Stimulated activated CD4-positive, alpha-beta T cell treated with anti-CD3 and anti-CD28 coated beads, Interleukin-12 subunit alpha, Interleukin-12 subunit beta, amount 100 ng/mL, for 24 hours (primary cell): ENCODE data around the gene ADCY4.

ENCODE experiments used
- DNase-seq, 2 experiments: peaks; one replicate each; pipeline ENCODE4 v3.0.0-alpha.2; 2020; ENCODE audit warnings: low read depth in 2 of 2

The ADCY4 gene

GRCh38 chr14:24298892-24299254, 36.0 kb downstream of the ADCY4 start:
- no peak for DNase-seq

DNA sequence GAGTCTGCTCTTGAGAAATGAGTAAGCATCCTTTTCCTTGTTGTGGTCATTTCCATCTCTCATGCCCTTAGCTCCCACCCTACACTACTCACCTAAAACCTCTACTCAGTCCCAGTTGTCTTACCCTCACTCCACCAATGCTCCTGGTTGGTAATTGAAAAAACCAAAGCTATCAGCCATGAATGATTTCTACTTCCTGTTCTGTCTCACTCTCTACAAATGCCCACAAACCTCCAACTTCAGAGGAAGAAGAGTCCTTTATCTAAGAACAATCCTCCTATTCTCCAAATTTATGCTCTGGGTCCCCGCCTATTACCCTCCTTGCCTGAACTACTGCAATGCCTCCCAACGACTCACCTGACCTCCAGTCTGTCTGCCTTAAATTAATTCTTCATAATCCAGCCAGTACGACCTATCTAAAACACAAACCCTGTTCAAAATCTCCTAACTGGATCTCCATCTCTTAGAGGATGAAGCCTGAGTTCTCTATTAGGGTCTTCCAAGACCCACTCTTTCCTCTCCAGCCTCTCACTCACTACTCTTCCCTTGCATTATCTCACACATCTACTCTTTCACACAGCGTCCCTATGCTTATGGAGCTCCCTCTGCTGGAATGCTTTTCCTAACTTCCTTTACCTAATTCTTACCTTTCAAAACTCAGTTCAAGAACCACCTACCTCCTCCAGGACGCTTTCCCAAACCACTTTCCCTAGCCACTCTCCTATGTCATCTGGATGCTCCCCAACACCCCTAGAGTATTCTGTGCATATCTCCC, 37.5 kb downstream of the ADCY4 start:
- DNase-seq, result no peak

- peak; percentile 42 to 63 for DNase-seq
Observed at GRCh38 chr14:24296341-24297157, 38.3 kb downstream of the ADCY4 start.

- no peak for DNase-seq
Observed at GRCh38 chr14:24293525-24293924, 41.3 kb downstream of the ADCY4 start.

GRCh38 chr14:24292118-24292807, 42.6 kb downstream of the ADCY4 start:
- DNase-seq, result no peak

GRCh38 chr14:24291446-24292117, 43.3 kb downstream of the ADCY4 start:
- no peak for DNase-seq

DNA sequence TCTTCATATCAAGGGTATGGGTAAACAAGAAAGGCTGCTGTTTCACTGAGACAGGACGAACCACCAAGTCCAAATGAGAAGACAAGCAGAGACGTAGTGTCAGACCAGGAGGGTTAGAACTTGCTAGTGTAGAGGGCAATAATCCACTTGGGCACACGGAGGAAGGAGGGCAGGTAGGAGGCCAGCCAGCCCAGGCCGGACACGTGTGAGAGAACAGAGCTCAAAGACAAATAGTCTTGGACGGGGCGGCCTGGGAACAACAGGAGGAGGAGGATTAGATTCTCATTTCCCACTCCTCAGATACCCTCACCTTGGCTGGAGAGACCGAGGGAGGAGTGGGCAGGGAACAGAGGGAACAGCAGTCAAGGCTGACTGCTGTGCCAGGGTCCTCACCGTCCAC, 44.1 kb downstream of the ADCY4 start:
- DNase-seq, result no peak

DNA sequence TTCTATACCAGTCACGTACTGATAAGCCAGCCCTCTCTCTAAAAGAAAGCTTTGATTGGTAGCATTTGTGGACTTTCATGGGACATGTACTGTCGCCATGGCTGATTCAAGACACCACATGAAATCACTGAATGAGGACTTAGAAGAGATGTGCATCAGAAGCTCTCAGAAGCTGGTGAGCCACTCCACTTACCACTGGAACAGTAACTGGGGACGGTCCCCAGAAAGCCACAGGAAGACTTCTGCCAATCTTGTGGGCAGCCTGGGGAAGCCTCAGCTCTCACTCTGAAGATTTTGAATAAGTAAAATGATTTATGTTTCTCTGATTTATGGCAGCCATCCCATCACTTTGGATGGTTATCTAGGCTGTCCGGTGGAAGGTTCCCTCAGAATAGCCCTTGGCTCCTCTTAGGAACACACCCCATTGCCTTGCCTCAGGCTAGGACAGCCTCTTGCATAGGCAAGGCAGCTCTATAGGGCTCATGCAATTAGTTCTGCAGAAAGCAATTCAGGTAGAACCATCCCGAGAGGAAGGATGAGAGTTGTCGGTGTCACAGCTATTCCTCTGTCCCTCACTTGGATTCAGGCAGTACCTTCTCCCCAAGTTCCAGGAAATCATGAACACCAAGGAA, 45.1 kb downstream of the ADCY4 start:
- DNase-seq, result peak; percentile 34 to 63

GRCh38 chr14:24286996-24287395, 47.9 kb downstream of the ADCY4 start:
- DNase-seq, result no peak

- no peak for DNase-seq
Observed at GRCh38 chr14:24285351-24285750, 49.5 kb downstream of the ADCY4 start.

GRCh38 chr14:24284501-24285035, 50.3 kb downstream of the ADCY4 start:
- DNase-seq, result no peak

- no peak for DNase-seq
Observed at GRCh38 chr14:24283796-24284460, 50.9 kb downstream of the ADCY4 start.

DNA sequence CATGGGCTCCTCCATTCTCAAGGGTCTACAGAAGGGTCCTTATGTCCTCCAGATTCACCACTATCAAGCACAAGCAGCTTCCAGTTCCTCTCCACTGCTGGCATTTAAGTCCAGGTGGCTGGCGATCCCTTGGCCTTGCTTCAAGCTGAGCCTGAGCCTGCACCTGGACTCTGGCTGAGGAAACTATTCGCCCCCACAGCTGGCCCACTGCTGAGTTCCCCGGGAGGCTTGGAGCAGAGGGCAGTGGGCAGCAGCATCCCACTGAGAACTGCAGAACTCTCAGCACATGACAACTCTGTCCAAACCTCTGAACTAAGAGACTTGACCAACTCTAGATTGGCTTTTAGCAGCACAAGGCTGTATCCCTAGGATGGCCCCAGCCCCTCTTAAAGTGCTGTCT, 52.1 kb downstream of the ADCY4 start:
- DNase-seq, result no peak

- DNase-seq, result no peak
Observed at GRCh38 chr14:24281636-24282035, 53.2 kb downstream of the ADCY4 start.

GRCh38 chr14:24280797-24281460, 53.9 kb downstream of the ADCY4 start:
- no peak for DNase-seq

- DNase-seq, result peak; percentile 38 to 42
Observed at GRCh38 chr14:24279301-24280186, 55.3 kb downstream of the ADCY4 start.

DNA sequence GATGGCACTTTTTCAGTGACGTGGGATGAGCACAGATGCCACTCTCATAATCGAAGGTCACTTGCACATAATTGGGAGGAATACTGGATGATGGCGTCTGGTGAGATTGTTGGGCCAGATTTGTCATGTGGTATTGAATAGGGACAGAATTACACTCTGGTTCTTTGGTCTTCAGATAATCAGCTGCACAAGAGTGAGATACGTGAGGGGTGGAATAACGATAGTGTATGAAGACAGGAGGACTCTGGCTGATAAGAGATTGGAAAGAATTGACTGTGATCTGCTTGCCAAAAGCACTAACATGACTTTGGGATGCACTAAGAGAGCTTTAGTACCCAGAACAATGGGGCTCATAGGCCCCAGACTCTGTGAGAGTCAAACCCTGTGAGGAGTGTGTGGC, 56.4 kb downstream of the ADCY4 start:
- no peak for DNase-seq

DNA sequence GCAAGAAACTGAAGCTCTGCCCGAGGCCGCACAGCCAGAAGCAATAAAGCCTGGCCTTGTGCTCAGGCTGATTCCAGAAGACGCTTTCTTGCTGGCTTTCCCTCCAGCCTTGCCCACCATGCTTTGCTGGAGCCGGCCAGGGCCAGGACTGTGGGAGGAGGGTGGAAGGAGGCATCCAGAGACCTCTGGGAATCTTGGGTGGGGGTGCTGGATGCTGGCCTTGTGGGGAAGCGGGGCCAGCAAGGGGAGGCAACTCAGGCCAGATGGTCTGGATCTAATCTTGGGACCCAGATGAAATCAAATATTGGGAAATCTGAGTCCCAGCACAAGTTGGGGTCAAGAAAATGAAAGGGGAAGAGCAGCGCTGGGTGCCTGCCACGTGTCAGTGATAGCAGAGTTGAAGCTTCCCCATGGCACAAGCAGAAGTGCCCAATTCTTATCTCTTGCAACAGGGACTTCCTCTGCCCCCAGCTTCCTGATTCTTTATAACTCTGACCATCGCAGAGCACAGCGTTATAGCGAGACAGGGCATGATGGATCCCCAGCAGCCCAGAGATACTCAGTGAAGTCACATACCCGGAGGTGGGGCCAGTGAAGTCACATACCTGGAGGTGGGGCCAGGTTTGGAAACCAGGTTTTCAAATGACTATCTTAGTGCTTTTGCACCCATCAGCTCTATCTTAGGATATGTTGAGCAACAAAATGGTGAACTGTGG, 57.1 kb downstream of the ADCY4 start:
- DNase-seq, result peak in 1 of 2 experiments; percentile 20
